GM12878 (cell line): Measurements from ENCODE around the gene LCLAT1. TPM values are rescaled to one million over a fixed set of nuclear protein-coding genes. Genes with fewer than 3 reads are reported as not detected.

Source experiments
- ATAC-seq: fragments of 200-7000 bp; cut with Tn5 transposase; 3 replicates; pipeline ENCODE4 v1.9.1; 2020; ENCODE audit warnings: mild to moderate bottlenecking, moderate library complexity
- BruUV-seq: library from RNA; stranded (reverse); fragments of 400-500 nt; replicated peaks from 2 replicates; lab custom pipeline; 2021; lab: Mats Ljungman, UMichigan
- CTCF ChIA-PET: fragments of 300-600 bp; sonication (Branson Sonifier 250); formaldehyde crosslinking; extraction: SDS; loops from one replicate; lab custom pipeline; 2021; ENCODE audit warnings: inconsistent platforms; lab: Yijun Ruan, JAX
- POLR2A ChIA-PET: fragments of 350-600 bp; formaldehyde crosslinking; extraction: SDS; loops from one replicate; lab custom pipeline; 2021; ENCODE audit warnings: inconsistent platforms; lab: Charles Lee
- RAD21 ChIA-PET: fragments of 300-600 bp; sonication (Branson Sonifier 250); formaldehyde crosslinking; loops from one replicate; lab custom pipeline; 2023; ENCODE audit warnings: antibody characterized with exemption; ENCODE audit not compliant: unreplicated experiment; lab: Charles Lee
- SMC1A ChIA-PET: fragments of 300-600 bp; sonication (Branson Sonifier 250); formaldehyde crosslinking; loops from one replicate; lab custom pipeline; 2023; ENCODE audit not compliant: unreplicated experiment, uncharacterized antibody; lab: Charles Lee
- DNase-seq: peaks from one replicate; pipeline ENCODE4 v3.0.0-alpha.2; 2011; ENCODE audit warnings: low read depth, low spot score
- FAIRE-seq: peaks from 3 replicates; lab custom pipeline; 2011; peaks lifted over from hg19 to GRCh38; lab: Jason Lieb, UNC
- H2AFZ ChIP-seq: 2 replicates; pipeline ENCODE4 v1.6.0; 2011; ENCODE audit warnings: low read depth, low read length, control low read depth; ENCODE audit not compliant: control insufficient read depth
- H3K27ac ChIP-seq: 2 replicates; pipeline ENCODE4 v1.5.1; 2011; ENCODE audit warnings: control low read depth; ENCODE audit not compliant: control insufficient read depth, insufficient read depth
- H3K27me3 ChIP-seq, 2 experiments: replicated peaks in 1 of 2; 2 replicates each; pipeline versions ENCODE4 v1.6.0 to v1.6.1; 2011; ENCODE audit warnings: low read length in 1 of 2; ENCODE audit not compliant: control insufficient read depth in 2 of 2, insufficient read depth in 2 of 2
- H3K36me3 ChIP-seq, 2 experiments: 2 replicates each; pipeline ENCODE4 v1.5.1; 2011; ENCODE audit warnings: low read length in 1 of 2; ENCODE audit not compliant: control insufficient read depth in 2 of 2, insufficient read depth in 2 of 2
- H3K4me1 ChIP-seq: 2 replicates; pipeline ENCODE4 v1.6.1; 2011; ENCODE audit warnings: mild to moderate bottlenecking, low read length, moderate library complexity, mixed read lengths; ENCODE audit not compliant: control insufficient read depth, insufficient read depth
- H3K4me2 ChIP-seq: 2 replicates; pipeline ENCODE4 v1.6.0; 2011; ENCODE audit warnings: control low read depth; ENCODE audit not compliant: control insufficient read depth, insufficient read depth
- H3K4me3 ChIP-seq: fragments of 200-600 bp; sonication (generic); 2 replicates; pipeline ENCODE4 v1.5.1; 2016
- H3K79me2 ChIP-seq: 2 replicates; pipeline ENCODE4 v1.6.0; 2011; ENCODE audit warnings: low read length; ENCODE audit not compliant: control insufficient read depth, insufficient read depth
- H3K9ac ChIP-seq: 2 replicates; pipeline ENCODE4 v1.8.0; 2011; ENCODE audit warnings: low read length, control low read depth, mixed read lengths; ENCODE audit not compliant: control insufficient read depth, insufficient read depth
- H3K9me3 ChIP-seq: replicated peaks from 3 replicates; pipeline ENCODE4 v1.5.1; 2011; ENCODE audit warnings: mild to moderate bottlenecking, low read length; ENCODE audit not compliant: control insufficient read depth, insufficient read depth
- H4K20me1 ChIP-seq: 2 replicates; pipeline ENCODE4 v1.6.0; 2011; ENCODE audit not compliant: control insufficient read depth, insufficient read depth
- ATF2 ChIP-seq: IDR thresholded peaks from 2 replicates; pipeline ENCODE4 v1.6.1; 2012; ENCODE audit warnings: low read length, inconsistent platforms
- CEBPB ChIP-seq, 2 experiments: fragments of 150-350 bp in 1 of 2; IDR thresholded peaks; 2 replicates each; pipeline ENCODE4 v1.6.1; 2012 to 2014; ENCODE audit warnings: low read depth in 2 of 2, low read length in 2 of 2, borderline replicate concordance in 1 of 2, inconsistent platforms in 1 of 2
- EGR1 ChIP-seq, 2 experiments: IDR thresholded peaks; 1 replicate in 1 of 2; 2 replicates in 1 of 2; pipeline ENCODE4 v1.6.1; 2011 to 2012; ENCODE audit warnings: low read depth in 2 of 2, low read length in 2 of 2, borderline replicate concordance in 1 of 2, mild to moderate bottlenecking in 1 of 2, moderate library complexity in 1 of 2
- GATAD2B ChIP-seq: fragments of 450-650 bp; conservative IDR thresholded peaks from 2 replicates; pipeline ENCODE4 v1.6.1; 2017; ENCODE audit warnings: low read depth, mild to moderate bottlenecking, moderate library complexity
- MEF2A ChIP-seq: IDR thresholded peaks from 2 replicates; pipeline ENCODE4 v1.6.1; 2011; ENCODE audit warnings: low read depth, mild to moderate bottlenecking, low read length, moderate library complexity; ENCODE audit not compliant: insufficient read depth
- MYB ChIP-seq: fragments of 150-350 bp; IDR thresholded peaks from 2 replicates; pipeline ENCODE4 v1.6.1; 2014; ENCODE audit warnings: mild to moderate bottlenecking, low read depth, low read length, borderline replicate concordance
- NFYA ChIP-seq: IDR thresholded peaks from 2 replicates; pipeline ENCODE4 v1.6.1; 2011; ENCODE audit warnings: low read depth, mild to moderate bottlenecking, low read length, improper control_type of control experiment, borderline replicate concordance
- RAD21 ChIP-seq: IDR thresholded peaks from 2 replicates; pipeline ENCODE4 v1.6.1; 2011; ENCODE audit warnings: mild to moderate bottlenecking, low read depth, low read length, moderate library complexity; ENCODE audit not compliant: insufficient read depth
- RBBP5 ChIP-seq: fragments of 200-600 bp; sonication (generic); conservative IDR thresholded peaks from 2 replicates; pipeline ENCODE4 v1.6.1; 2016
- SREBF1 ChIP-seq: IDR thresholded peaks from 2 replicates; pipeline ENCODE4 v1.6.1; 2012; ENCODE audit warnings: mild to moderate bottlenecking, low read length
- USF1 ChIP-seq: IDR thresholded peaks from 2 replicates; pipeline ENCODE4 v1.6.1; 2011; ENCODE audit warnings: borderline replicate concordance, low read depth, mild to moderate bottlenecking, moderate library complexity, mixed read lengths, low read length; ENCODE audit not compliant: insufficient read depth; ENCODE audit errors: extremely low read length
- USF2 ChIP-seq: IDR thresholded peaks from 2 replicates; pipeline ENCODE4 v1.6.1; 2011; ENCODE audit warnings: low read depth, low read length, improper control_type of control experiment, borderline replicate concordance
- ZBED1 ChIP-seq: IDR thresholded peaks from 2 replicates; pipeline ENCODE4 v1.6.1; 2016; ENCODE audit warnings: borderline replicate concordance
- WGBS: methylation state at CpG from one replicate; pipeline ENCODE4 v1.1.6; 2016; ENCODE audit warnings: low lambda C conversion rate; ENCODE audit not compliant: insufficient replicate concordance, insufficient coverage; ENCODE audit errors: missing lambda C conversion rate; 5-methylcytosine and 5-hydroxymethylcytosine counted together
- in situ Hi-C: fragments of 300-500 bp; cut with MboI; formaldehyde crosslinking; loops from 9 replicates; pipeline ENCODE4 v1.14.3; 2018; ENCODE audit warnings: mixed read lengths
- intact Hi-C: fragments of 100-400 bp; cut with micrococcal nuclease; formaldehyde crosslinking; loops from one replicate; pipeline ENCODE4 v1.14.2; 2022; ENCODE audit not compliant: unreplicated experiment
- polyA plus RNA-seq, 11 experiments: library from polyadenylated mRNA; depleted of rRNA in 4 of 11; unstranded in 6 of 11; stranded (reverse) in 5 of 11; fragments of >200 nt; fragmentation: Nextera tagmentation in 4 of 11; fragmentation: Illumina TruSeq in 1 of 11; extraction: Ambion mirVana in 4 of 11; extraction: Trizol in 1 of 11; gene quantifications; 1 replicate in 1 of 11; 2 replicates in 10 of 11; pipeline versions ENCODE4 v1.2.1 to v1.2.3, GENCODE V29; 2011 to 2016; ENCODE audit warnings: inconsistent platforms in 2 of 11, missing spikeins in 2 of 11, low read depth in 1 of 11
- total RNA-seq, 4 experiments: library from RNA; depleted of rRNA in 3 of 4; stranded (reverse); fragments of >200 nt in 3 of 4; fragmentation: Illumina TruSeq in 1 of 4; extraction: Trizol in 1 of 4; gene quantifications; 2 replicates each; pipeline versions ENCODE4 v1.2.1 to v1.2.3, GENCODE V29; 2013 to 2021

Gene LCLAT1
- total and polyA plus RNA-seq, 10 of the 15 experiments (the other 5 are each of a cell fraction or from before 2014, with no cell fraction given): 8.1 to 33.0 (median 15.9) TPM

GRCh38 chr2:30448308-30448707, 1.3 kb downstream of the LCLAT1 start:
- ATAC-seq: no peak

GRCh38 chr2:30448866-30449265, 1.8 kb downstream of the LCLAT1 start:
- in situ Hi-C loops: loop anchor here (5.0 kb wide), 1 partner anchor 258 kb away; no protein-coding TSS in a partner anchor
- CTCF ChIA-PET: interaction anchor here (1.1 kb wide), 1 partner anchor 14 kb away, joined by 3 read pairs; no protein-coding TSS in a partner anchor
- TF ChIP-seq MYB (no peak), ZBED1 (no peak), USF1 (no peak), USF2 (no peak), RAD21 (no peak), EGR1 (IDR thresholded peaks at IDR 0.05; ENCODE audit: borderline replicate concordance in 1 of 2, low read depth in 2 of 2, low read length in 2 of 2) (no peak), ATF2 (no peak), CEBPB (IDR thresholded peaks at IDR 0.05; ENCODE audit: borderline replicate concordance in 1 of 2, low read depth in 2 of 2, low read length in 2 of 2) (no peak)

More at GRCh38 chr2:30448308-30448707, 1.3 kb downstream of the LCLAT1 start:
- in situ Hi-C loops: loop anchor here (5.0 kb wide), 1 partner anchor 259 kb away; no protein-coding TSS in a partner anchor
- no peaks in the 10 kb centered on the region for H4K20me1 ChIP-seq
- H3K36me3 ChIP-seq: no peaks in the 10 kb centered on the region
- no peak overlapping the region for H3K27ac ChIP-seq
- CTCF ChIA-PET: interaction anchor here (0.5 kb wide), 1 partner anchor 275 kb away, joined by 4 read pairs; no protein-coding TSS in a partner anchor
- FAIRE-seq (no peak), DNase-seq (no peak)
- H2AFZ ChIP-seq: no peak overlapping the region
- H3K9ac ChIP-seq: no peak overlapping the region
- TF ChIP-seq SREBF1: no peak
- no peak for TF ChIP-seq RBBP5
- TF ChIP-seq GATAD2B: no peak
- TF ChIP-seq MEF2A: no peak
- no peak for TF ChIP-seq NFYA
- intact Hi-C loops: loop anchor here (5.0 kb wide), 2 partner anchors 111 to 241 kb away; no protein-coding TSS in a partner anchor
- H3K4me2 ChIP-seq: peak overlapping the region; percentile 92
- no TSS peak for BruUV-seq
- H3K4me1 ChIP-seq: no peaks in the 10 kb centered on the region; the same call in 1 of the 2 replicates
- SMC1A ChIA-PET: interaction anchor here (0.6 to 3.8 kb wide), 8 partner anchors 8 to 284 kb away, joined by 3 to 23 read pairs (median 4); no protein-coding TSS in a partner anchor
- no peaks in the 10 kb centered on the region for H3K9me3 ChIP-seq
- peaks cover 25% of the 10 kb centered on the region for H3K79me2 ChIP-seq
- H3K27me3 ChIP-seq: no peaks in the 10 kb centered on the region
- RAD21 ChIA-PET: interaction anchor here (1.1 to 4.3 kb wide), 5 partner anchors 11 to 302 kb away, joined by 3 to 20 read pairs (median 6); partner anchors contain the start of genes LBH and YPEL5
- peak overlapping the region; percentile 93; the same call in 1 of the 2 replicates for H3K4me3 ChIP-seq
- 50% methylated on average over 4 of the region's 4 CpGs for WGBS
- POLR2A ChIA-PET: interaction anchor here (1.2 to 1.6 kb wide), 3 partner anchors 15 to 221 kb away, joined by 3 read pairs; no protein-coding TSS in a partner anchor

More at GRCh38 chr2:30448866-30449265, 1.8 kb downstream of the LCLAT1 start:
- H3K27me3 ChIP-seq: no peaks in the 10 kb centered on the region
- H3K4me3 ChIP-seq: peak overlapping the region; percentile 93; the same call in 1 of the 2 replicates
- no peaks in the 10 kb centered on the region for H3K9me3 ChIP-seq
- no peak for DNase-seq
- no peak overlapping the region for H3K27ac ChIP-seq
- no peak for ATAC-seq
- H4K20me1 ChIP-seq: no peaks in the 10 kb centered on the region
- H3K79me2 ChIP-seq: peaks cover 25% of the 10 kb centered on the region
- H3K4me2 ChIP-seq: peak overlapping the region; percentile 92
- H3K4me1 ChIP-seq: no peaks in the 10 kb centered on the region; the same call in 1 of the 2 replicates
- intact Hi-C loops: loop anchor here (5.0 kb wide), 2 partner anchors 112 to 242 kb away; no protein-coding TSS in a partner anchor
- FAIRE-seq: no peak
- RAD21 ChIA-PET: interaction anchor here (4.3 kb wide), 1 partner anchor 112 kb away, joined by 20 read pairs; no protein-coding TSS in a partner anchor
- POLR2A ChIA-PET: no interaction called here
- no TSS peak for BruUV-seq
- no peak overlapping the region for H3K9ac ChIP-seq
- no peaks in the 10 kb centered on the region for H3K36me3 ChIP-seq
- SMC1A ChIA-PET: interaction anchor here (0.6 to 0.7 kb wide), 3 partner anchors 9 to 258 kb away, joined by 3 to 4 read pairs (median 3); no protein-coding TSS in a partner anchor
- 100% methylated on average over 2 of the region's 2 CpGs for WGBS
- no peak overlapping the region for H2AFZ ChIP-seq
